OCI-LY7 (cell line): ENCODE measurements around the gene DOCK1. TPM values are rescaled to one million over a fixed set of nuclear protein-coding genes. Genes with fewer than 3 reads are reported as not detected.
A peak's percentile ranks its signal among the peaks of the same experiment; 100 is the strongest.

Source experiments
- Bru-seq: library from RNA; stranded (reverse); fragments of 400-500 nt; gene quantifications from one replicate; lab custom pipeline; 2021; lab: Mats Ljungman, UMichigan
- BruChase-seq, 2 experiments: library from RNA; stranded (reverse); fragments of 400-500 nt; gene quantifications; one replicate each; lab custom pipeline; 2021; lab: Mats Ljungman, UMichigan
- BruUV-seq: library from RNA; stranded (reverse); fragments of 400-500 nt; replicated peaks from 2 replicates; lab custom pipeline; 2021; lab: Mats Ljungman, UMichigan
- CTCF ChIA-PET: fragments of 300-600 bp; sonication (Branson Sonifier 250); formaldehyde crosslinking; loops from one replicate; lab custom pipeline; 2022; ENCODE audit warnings: antibody characterized with exemption; ENCODE audit not compliant: unreplicated experiment; lab: Charles Lee
- POLR2A ChIA-PET: fragments of 300-600 bp; sonication (Branson Sonifier 250); formaldehyde crosslinking; loops from one replicate; lab custom pipeline; 2022; ENCODE audit warnings: antibody characterized with exemption; lab: Charles Lee
- DNase-seq: peaks from one replicate; pipeline ENCODE4 v3.0.0-alpha.2; 2015; ENCODE audit warnings: low spot score
- H2AFZ ChIP-seq: fragments of 200-600 bp; sonication (generic), shearing (Covaris generic); 2 replicates; pipeline ENCODE4 v1.6.1; 2014; ENCODE audit warnings: mild to moderate bottlenecking, antibody characterized with exemption, low read length, moderate library complexity
- H3K27ac ChIP-seq: fragments of 200-600 bp; sonication (generic); 2 replicates; pipeline ENCODE4 v1.5.1; 2014; ENCODE audit warnings: mixed run types, low read depth, mild to moderate bottlenecking, moderate library complexity, low read length, inconsistent platforms; ENCODE audit not compliant: poor library complexity, severe bottlenecking
- H3K36me3 ChIP-seq: fragments of 200-600 bp; sonication (generic); 2 replicates; pipeline ENCODE4 v1.6.1; 2014; ENCODE audit warnings: mild to moderate bottlenecking, antibody characterized with exemption, low read length, moderate library complexity, mixed read lengths; ENCODE audit not compliant: insufficient read depth
- H3K4me1 ChIP-seq: fragments of 200-600 bp; sonication (generic); 2 replicates; pipeline ENCODE4 v1.5.1; 2014; ENCODE audit warnings: mild to moderate bottlenecking, low read length; ENCODE audit not compliant: insufficient read depth, poor library complexity, severe bottlenecking
- H3K4me2 ChIP-seq: fragments of 200-600 bp; sonication (generic); 2 replicates; pipeline ENCODE4 v1.6.1; 2014; ENCODE audit warnings: mild to moderate bottlenecking, low read length
- H3K4me3 ChIP-seq: fragments of 200-600 bp; sonication (generic); 2 replicates; pipeline ENCODE4 v1.5.1; 2014; ENCODE audit warnings: mild to moderate bottlenecking, low read depth, low read length; ENCODE audit not compliant: poor library complexity, severe bottlenecking
- H3K79me2 ChIP-seq: fragments of 200-600 bp; sonication (generic); 2 replicates; pipeline ENCODE4 v1.6.1; 2016; ENCODE audit warnings: low read depth, mild to moderate bottlenecking, low read length, moderate library complexity, mixed read lengths; ENCODE audit not compliant: insufficient read depth
- H3K9me2 ChIP-seq: fragments of 200-600 bp; sonication (generic); 2 replicates; pipeline ENCODE4 v1.6.1; 2016; ENCODE audit warnings: mild to moderate bottlenecking, low read length, mixed read lengths; ENCODE audit not compliant: insufficient read depth
- H3K9me3 ChIP-seq: fragments of 200-600 bp; sonication (generic); 2 replicates; pipeline ENCODE4 v1.6.1; 2014; ENCODE audit warnings: mild to moderate bottlenecking, mixed run types, low read length, mixed read lengths
- H4K20me1 ChIP-seq: fragments of 200-600 bp; sonication (generic); 2 replicates; pipeline ENCODE4 v1.6.1; 2014; ENCODE audit warnings: mild to moderate bottlenecking, antibody characterized with exemption, low read length, moderate library complexity, mixed read lengths; ENCODE audit not compliant: insufficient read depth
- CTCF ChIP-seq: fragments of 200-600 bp; sonication (generic); conservative IDR thresholded peaks from 2 replicates; pipeline ENCODE4 v1.5.1; 2014; ENCODE audit warnings: mild to moderate bottlenecking, antibody characterized with exemption, low read length, moderate library complexity, mixed read lengths
- EZH2phosphoT487 ChIP-seq: fragments of 200-600 bp; sonication (generic); IDR thresholded peaks from 2 replicates; pipeline ENCODE4 v1.6.1; 2018; ENCODE audit warnings: low read depth, borderline replicate concordance, mild to moderate bottlenecking, mixed run types, antibody characterized with exemption, low read length, moderate library complexity, mixed read lengths
- intact Hi-C: fragments of 100-400 bp; cut with micrococcal nuclease; formaldehyde crosslinking; loops from one replicate; pipeline ENCODE4 v1.10.0; 2022; ENCODE audit not compliant: unreplicated experiment
- long read RNA-seq: library from polyadenylated mRNA; stranded (forward); transcript quantifications from one replicate; pipeline ENCODE4 v2.0.0, GENCODE V29; 2022
- total RNA-seq, 2 experiments: library from RNA; depleted of rRNA in 1 of 2; stranded (reverse); fragments of >200 nt in 1 of 2; shearing (Covaris generic) in 1 of 2; gene quantifications; 2 replicates each; pipeline ENCODE4 v1.2.3, GENCODE V29; 2014 to 2022

The DOCK1 gene
- total RNA-seq (2014; rRNA removed; shearing (Covaris generic)): not detected in 2 replicates
- total RNA-seq (2022): not detected in 2 replicates
- Bru-seq, nascent RNA: percentile 5 among the genes with signal in this experiment
- percentile 6 among the genes with signal in this experiment for BruChase-seq, experiment 1, labeled RNA remaining after a 6-hour chase
- BruChase-seq, experiment 2, labeled RNA remaining after a 2-hour chase: percentile 7 among the genes with signal in this experiment
- long read RNA-seq: 0 reads

- H3K4me2 ChIP-seq: no peak within 1 kb of the TSS
- no peak for DNase-seq
- intact Hi-C loops: no loop called here
- H3K9me3 ChIP-seq: no peaks in the 10 kb centered on the region
- ChIA-PET POLR2A (no interaction called here), CTCF (no interaction called here)
- H3K79me2 ChIP-seq: no peaks in the 10 kb centered on the region
- no peaks in the 10 kb centered on the region for H3K4me1 ChIP-seq
- no peaks in the 10 kb centered on the region for H3K9me2 ChIP-seq
- H3K27ac ChIP-seq: no peak within 1 kb of the TSS
- no peak within 1 kb of the TSS for H3K4me3 ChIP-seq
- TF ChIP-seq CTCF: no peak
- no peak for TF ChIP-seq EZH2phosphoT487
- no peaks in the 10 kb centered on the region for H3K36me3 ChIP-seq
- no peak within 1 kb of the TSS for H2AFZ ChIP-seq
- no peaks in the 10 kb centered on the region for H4K20me1 ChIP-seq
- BruUV-seq: no TSS peak
Measured at GRCh38 chr10:126904818-126905701, at the start of gene DOCK1. TSS of gene DOCK1 (plus strand) at chr10:126905428. CDS start at chr10:126905518, 90 bp downstream.

- Histone ChIP-seq H3K27ac (no peak overlapping the region), H3K79me2 (no peaks in the 10 kb centered on the region), H3K4me2 (no peak overlapping the region), H2AFZ (no peak overlapping the region), H3K36me3 (no peaks in the 10 kb centered on the region), H4K20me1 (no peaks in the 10 kb centered on the region), H3K4me3 (no peak overlapping the region), H3K9me2 (no peaks in the 10 kb centered on the region), H3K9me3 (no peaks in the 10 kb centered on the region), H3K4me1 (no peaks in the 10 kb centered on the region)
- TF ChIP-seq CTCF: no peak
- BruUV-seq: no TSS peak
- ChIA-PET CTCF (no interaction called here), POLR2A (interaction anchor here (0.6 kb wide), 1 partner anchor 230 kb away, joined by 3 read pairs; no protein-coding TSS in a partner anchor)
- intact Hi-C loops: no loop called here
- DNase-seq: no peak
Measured at GRCh38 chr10:126857178-126857806, 47.9 kb upstream of the DOCK1 start.
